Mammary epithelial cell (primary cell): ENCODE measurements around the gene ERMN.

Experiments used
- EZH2 ChIP-seq: IDR thresholded peaks from 2 replicates; pipeline ENCODE4 v1.6.1; 2012; ENCODE audit warnings: low read length, inconsistent platforms, borderline replicate concordance
- TF ChIP-seq, protein P1 (sequence below), 2 donors: IDR thresholded peaks in 1 of 2; conservative IDR thresholded peaks in 1 of 2; 2 replicates each; pipeline ENCODE4 v1.5.1; 2011 to 2012; ENCODE audit warnings: inconsistent platforms in 2 of 2, low read length in 2 of 2, mild to moderate bottlenecking in 2 of 2, control low read depth in 1 of 2, low read depth in 1 of 2; ENCODE audit not compliant: insufficient read depth in 1 of 2; ENCODE audit errors: extremely low read depth in 1 of 2

DNA sequence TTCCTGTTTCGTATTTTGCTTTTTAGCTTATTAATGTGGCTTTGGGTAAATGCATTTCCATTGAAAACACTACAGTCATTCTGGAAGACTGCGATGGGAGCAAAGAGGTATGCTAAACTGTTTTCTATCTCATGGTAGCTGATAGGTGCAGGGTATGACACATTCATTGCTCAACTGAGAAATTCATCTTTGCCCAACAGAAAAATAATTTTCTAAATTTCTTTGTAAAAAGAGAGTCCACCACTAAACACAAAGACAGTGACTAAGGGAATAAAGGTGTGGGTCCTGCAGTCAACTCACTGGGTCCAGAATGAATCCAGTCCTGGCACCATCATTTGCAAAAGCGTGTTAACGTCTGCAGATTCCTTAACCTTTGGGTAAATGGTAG lies 19.9 kb downstream of the ERMN start:
- TF ChIP-seq, protein P1, sequence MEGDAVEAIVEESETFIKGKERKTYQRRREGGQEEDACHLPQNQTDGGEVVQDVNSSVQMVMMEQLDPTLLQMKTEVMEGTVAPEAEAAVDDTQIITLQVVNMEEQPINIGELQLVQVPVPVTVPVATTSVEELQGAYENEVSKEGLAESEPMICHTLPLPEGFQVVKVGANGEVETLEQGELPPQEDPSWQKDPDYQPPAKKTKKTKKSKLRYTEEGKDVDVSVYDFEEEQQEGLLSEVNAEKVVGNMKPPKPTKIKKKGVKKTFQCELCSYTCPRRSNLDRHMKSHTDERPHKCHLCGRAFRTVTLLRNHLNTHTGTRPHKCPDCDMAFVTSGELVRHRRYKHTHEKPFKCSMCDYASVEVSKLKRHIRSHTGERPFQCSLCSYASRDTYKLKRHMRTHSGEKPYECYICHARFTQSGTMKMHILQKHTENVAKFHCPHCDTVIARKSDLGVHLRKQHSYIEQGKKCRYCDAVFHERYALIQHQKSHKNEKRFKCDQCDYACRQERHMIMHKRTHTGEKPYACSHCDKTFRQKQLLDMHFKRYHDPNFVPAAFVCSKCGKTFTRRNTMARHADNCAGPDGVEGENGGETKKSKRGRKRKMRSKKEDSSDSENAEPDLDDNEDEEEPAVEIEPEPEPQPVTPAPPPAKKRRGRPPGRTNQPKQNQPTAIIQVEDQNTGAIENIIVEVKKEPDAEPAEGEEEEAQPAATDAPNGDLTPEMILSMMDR (conservative IDR thresholded peaks at IDR 0.05 in 1 of 2, IDR thresholded peaks at IDR 0.05 in 1 of 2; ENCODE audit: extremely low read depth in 1 of 2, insufficient read depth in 1 of 2, low read depth in 1 of 2, low read length in 2 of 2), result no peak
- no peak for TF ChIP-seq EZH2
